HG02943 (cell line): ENCODE results near the gene CCDC184.
"Not testable (repeated sequence)": the region's sequence is repeated elsewhere in the genome, so short reads cannot be mapped to it uniquely, and the experiment has no call there.

Experiments
- ATAC-seq: cut with Tn5 transposase; IDR thresholded peaks from one replicate; pipeline ENCODE4 v1.9.1; 2021; ENCODE audit warnings: mild to moderate bottlenecking, low read depth, moderate library complexity; ENCODE audit not compliant: unreplicated experiment

Gene CCDC184

DNA sequence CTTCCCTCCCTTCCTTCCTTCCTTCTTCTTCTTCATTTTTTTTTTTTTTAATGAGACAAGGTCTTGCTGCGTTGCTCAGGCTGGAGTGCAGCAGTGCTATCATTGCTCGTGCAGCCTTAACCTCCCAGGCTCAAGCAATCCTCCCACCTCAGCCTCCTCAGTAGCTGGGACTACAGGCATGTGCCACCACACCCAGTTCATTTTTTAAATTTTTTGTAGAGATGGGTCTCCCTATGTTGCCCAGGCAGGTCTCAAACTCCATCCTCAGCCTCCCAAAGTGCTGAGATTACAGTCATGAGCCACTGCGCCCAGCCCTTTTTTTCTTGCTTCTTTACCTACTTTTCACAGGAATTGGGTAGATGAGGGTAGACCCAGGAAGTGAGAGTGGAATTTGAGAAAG lies 18.1 kb downstream of the CCDC184 start:
- no peak for ATAC-seq

DNA sequence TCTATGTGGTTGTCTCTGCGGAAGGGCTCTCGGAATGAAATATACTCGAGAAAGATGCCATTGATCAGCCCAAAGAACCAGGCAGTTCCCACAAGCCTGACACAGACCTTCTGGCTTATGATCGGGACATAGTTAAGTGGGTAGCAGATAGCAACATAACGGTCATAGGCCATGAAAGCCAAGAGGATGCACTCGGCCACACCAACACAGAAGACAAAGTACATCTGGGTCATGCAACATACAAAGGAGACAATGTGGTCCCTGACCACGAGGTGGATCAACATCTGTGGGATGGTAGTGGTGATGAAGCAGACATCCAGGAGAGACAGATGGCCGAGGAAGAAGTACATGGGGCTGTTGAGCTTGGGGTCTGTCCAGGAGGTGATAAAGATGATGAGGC lies 19.3 kb downstream of the CCDC184 start:
- ATAC-seq: no peak

DNA sequence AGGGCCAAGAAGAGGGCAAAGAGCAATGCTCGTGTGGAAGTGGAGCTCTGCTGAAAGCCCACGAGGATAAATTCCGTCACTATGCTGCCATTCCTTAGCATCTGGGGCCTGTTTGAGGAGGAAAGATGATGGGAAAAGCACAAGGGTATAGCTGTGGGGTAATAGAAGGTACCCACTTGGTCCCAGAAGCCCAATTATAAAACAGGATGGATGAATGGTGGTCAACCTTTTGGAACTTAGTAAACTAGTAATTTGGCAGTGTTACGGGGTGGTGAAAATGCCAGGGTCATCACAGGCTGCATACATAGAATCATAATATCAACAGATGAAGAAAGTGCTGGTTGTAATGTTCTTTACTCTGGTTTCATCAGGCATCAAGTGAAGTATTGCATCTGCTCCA lies 19.7 kb downstream of the CCDC184 start, which contains the start of gene OR10AD1:
OR10AD1 (minus strand) TSS at position 101 of the 400 bp plus-strand sequence; CDS start at position 101, 0 bp downstream.
- ATAC-seq: no peak

DNA sequence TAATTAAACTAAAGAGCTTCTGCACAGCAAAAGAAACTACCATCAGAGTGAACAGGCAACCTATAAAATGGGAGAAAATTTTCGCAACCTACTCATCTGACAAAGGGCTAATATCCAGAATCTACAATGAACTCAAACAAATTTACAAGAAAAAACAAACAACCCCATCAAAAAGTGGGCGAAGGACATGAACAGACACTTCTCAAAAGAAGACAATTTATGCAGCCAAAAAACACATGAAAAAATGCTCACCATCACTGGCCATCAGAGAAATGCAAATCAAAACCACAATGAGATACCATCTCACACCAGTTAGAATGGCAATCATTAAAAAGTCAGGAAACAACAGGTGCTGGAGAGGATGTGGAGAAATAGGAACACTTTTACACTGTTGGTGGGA lies 26.1 kb downstream of the CCDC184 start:
- not testable (repeated sequence) for ATAC-seq

DNA sequence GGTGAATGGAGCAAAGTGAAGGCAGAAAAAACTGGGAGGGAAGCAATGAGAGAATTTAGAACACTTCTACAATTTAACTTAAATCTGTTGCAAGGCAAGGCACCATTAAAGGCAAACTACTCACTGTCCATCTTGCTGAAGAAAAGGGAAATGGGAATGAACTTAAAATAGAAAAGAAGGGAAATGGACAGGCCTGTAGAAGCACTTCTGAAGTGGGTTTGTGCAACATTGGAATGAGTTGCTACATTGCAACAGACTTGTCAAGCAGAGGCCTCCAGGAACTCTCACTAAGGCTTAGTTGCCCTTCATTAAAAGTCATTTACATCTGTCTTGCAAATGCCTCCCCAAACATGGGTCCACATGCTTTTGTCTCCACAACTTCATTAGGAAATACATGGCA lies 33.3 kb downstream of the CCDC184 start:
- ATAC-seq: no peak

GRCh38 chr12:48219631-48220030 lies 36.2 kb downstream of the CCDC184 start:
- no peak for ATAC-seq

- no peak for ATAC-seq
Measured at GRCh38 chr12:48220701-48221100, 37.3 kb downstream of the CCDC184 start.

- no peak for ATAC-seq
Measured at GRCh38 chr12:48221645-48222044, 38.2 kb downstream of the CCDC184 start.

GRCh38 chr12:48224533-48224932 lies 41.1 kb downstream of the CCDC184 start:
- ATAC-seq: not testable (repeated sequence)

DNA sequence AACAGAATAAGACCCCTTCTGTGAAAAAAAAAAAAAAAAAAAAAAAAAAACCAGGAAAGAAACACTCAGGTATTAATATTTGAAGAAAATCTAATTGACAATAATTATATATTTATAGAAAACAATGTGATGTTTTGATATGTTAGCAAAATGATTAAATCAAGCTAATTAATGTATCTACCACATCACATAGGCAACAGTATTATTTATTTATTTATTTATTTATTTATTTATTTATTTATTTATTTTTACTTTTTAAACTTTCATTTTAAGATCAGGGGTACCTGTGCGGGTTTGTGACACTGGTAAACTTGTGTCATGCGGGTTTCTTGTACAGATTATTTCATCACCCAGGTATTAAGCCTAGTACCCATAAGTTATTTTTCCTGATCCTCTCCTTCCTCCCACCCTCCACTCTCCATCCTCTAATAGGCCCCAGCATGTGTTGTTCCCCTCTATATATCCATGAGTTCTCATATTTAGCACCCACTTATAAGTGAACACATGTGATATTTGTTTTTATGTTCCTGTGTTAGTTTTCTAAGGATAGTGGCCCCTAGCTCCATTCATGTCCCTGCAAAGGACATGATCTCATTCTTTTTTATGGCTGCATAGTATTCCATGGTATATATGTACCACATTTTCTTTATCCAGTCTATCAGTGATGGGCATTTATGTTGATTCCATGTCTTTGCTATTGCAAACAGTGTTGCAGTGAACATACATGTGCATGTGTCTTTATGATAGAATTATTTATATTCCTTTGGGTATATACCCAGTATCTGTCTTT lies 47.9 kb downstream of the CCDC184 start:
- not testable (repeated sequence) for ATAC-seq
